Fibroblast of lung (primary cell): ENCODE measurements around the gene MRPS31.

Source experiments
- CTCF ChIP-seq, 2 donors: IDR thresholded peaks in 1 of 2; conservative IDR thresholded peaks in 1 of 2; 1 replicate in 1 of 2; 2 replicates in 1 of 2; pipeline ENCODE4 v1.5.1; 2011 to 2012; ENCODE audit warnings: low read length in 2 of 2, control low read depth in 1 of 2, inconsistent platforms in 1 of 2, low read depth in 1 of 2, mild to moderate bottlenecking in 1 of 2
- EZH2 ChIP-seq: IDR thresholded peaks from 2 replicates; pipeline ENCODE4 v1.5.1; 2012; ENCODE audit warnings: low read length, control low read depth, mild to moderate bottlenecking; ENCODE audit errors: missing control alignments

GRCh38 chr13:40806241-40806640 lies 35.3 kb upstream of the MRPS31 start:
- TF ChIP-seq CTCF (conservative IDR thresholded peaks at IDR 0.05 in 1 of 2, IDR thresholded peaks at IDR 0.05 in 1 of 2; ENCODE audit: low read depth in 1 of 2, low read length in 2 of 2): no peak
- no peak for TF ChIP-seq EZH2
